IPS-20b (cell line): ENCODE data around the gene ZC3H13.

ENCODE experiments used
- H3K27ac ChIP-seq: one replicate; pipeline ENCODE4 v1.5.1; 2013; ENCODE audit warnings: low read length
- H3K27me3 ChIP-seq: 2 replicates; pipeline ENCODE4 v1.6.1; 2013; ENCODE audit warnings: mild to moderate bottlenecking, low read length, inconsistent platforms; ENCODE audit not compliant: insufficient read depth
- H3K36me3 ChIP-seq: 2 replicates; pipeline ENCODE4 v1.6.1; 2013; ENCODE audit warnings: low read depth, mild to moderate bottlenecking, inconsistent platforms, low read length, moderate library complexity; ENCODE audit not compliant: insufficient read depth
- H3K4me1 ChIP-seq: 2 replicates; pipeline ENCODE4 v1.6.1; 2013; ENCODE audit warnings: mild to moderate bottlenecking, control low read depth, inconsistent platforms, low read length, moderate library complexity; ENCODE audit not compliant: insufficient read depth
- H3K4me3 ChIP-seq: 2 replicates; pipeline ENCODE4 v1.5.1; 2013; ENCODE audit warnings: mild to moderate bottlenecking, low read length, inconsistent platforms
- H3K9ac ChIP-seq: 2 replicates; pipeline ENCODE4 v1.6.1; 2013; ENCODE audit warnings: low read depth, mild to moderate bottlenecking, inconsistent platforms, low read length, moderate library complexity
- H3K9me3 ChIP-seq: 2 replicates; pipeline ENCODE4 v1.6.1; 2013; ENCODE audit warnings: mild to moderate bottlenecking, low read depth, low read length, inconsistent platforms; ENCODE audit not compliant: insufficient read depth

ZC3H13 gene

DNA sequence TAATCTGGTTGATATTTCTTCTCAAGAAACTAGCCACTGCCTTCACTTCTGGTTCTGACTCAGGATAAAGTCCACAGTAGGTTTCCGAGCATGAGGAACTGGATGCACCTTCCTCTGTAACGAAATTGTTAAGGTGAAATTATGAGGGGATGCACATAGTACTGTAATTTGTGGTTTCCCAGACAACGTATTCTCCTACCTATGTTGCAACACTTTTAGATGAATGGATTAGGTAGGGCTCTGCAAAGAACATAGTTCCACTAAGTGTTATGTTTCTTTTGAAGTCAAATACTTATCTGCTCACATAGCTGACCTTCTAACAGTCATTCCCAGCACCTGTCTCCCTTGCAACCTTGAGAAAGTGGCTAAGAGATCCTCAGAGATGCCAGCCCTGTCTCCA, 5.7 kb upstream of the ZC3H13 start:
- no peak overlapping the region for H3K27ac ChIP-seq
- no peaks in the 10 kb centered on the region; the same call in 1 of the 2 replicates for H3K9me3 ChIP-seq
- no peak overlapping the region for H3K9ac ChIP-seq
- no peaks in the 10 kb centered on the region for H3K27me3 ChIP-seq
- no peaks in the 10 kb centered on the region; the same call in 1 of the 2 replicates for H3K4me1 ChIP-seq
- no peaks in the 10 kb centered on the region for H3K36me3 ChIP-seq
- H3K4me3 ChIP-seq = no peak overlapping the region

- no peak overlapping the region for H3K27ac ChIP-seq
- no peaks in the 10 kb centered on the region; the same call in 1 of the 2 replicates for H3K4me1 ChIP-seq
- no peak overlapping the region for H3K4me3 ChIP-seq
These were observed 4.9 kb upstream of the ZC3H13 start for GRCh38 chr13:46057256-46058015.

DNA sequence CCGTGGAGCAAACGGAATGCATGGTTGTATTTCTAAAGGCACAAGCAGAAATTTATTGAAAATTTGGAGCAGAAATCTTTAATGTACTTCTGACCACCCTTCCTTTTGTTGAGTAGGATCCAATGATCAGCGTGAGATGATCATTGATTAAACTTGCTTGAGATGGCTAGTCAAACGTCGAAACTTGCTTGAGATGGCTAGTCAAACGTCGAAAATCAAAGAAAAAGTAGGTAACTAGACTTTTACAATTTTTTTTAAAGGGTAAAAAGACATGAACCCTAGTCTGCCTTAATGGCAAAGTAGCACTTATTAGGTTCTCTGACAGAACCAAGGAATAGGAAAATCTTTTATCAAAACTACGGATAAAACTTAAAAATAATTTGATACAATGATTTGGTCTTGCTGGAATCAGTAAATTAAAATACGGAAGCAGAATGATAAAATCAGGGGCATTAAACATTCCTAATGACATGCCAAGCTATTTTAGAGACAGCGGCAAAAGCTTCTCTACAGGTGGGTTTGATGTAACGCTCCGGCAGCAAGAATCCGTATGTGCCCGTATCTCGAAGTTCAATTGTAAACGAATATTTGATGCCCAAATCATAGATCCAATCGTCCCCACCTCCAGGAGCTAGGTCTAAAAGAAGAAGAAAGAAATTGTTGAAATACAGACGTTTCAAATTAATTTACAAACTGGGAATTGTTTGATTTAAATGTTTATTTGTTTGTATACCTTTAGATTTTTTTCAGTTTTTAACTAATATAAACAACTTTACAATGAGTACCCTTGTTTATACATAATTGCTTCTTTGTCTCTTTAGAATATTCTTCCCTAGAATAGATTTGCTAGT, 841 bp upstream of the ZC3H13 start:
- peak overlapping the region; percentile 88; the same call in 1 of the 2 replicates for H3K9ac ChIP-seq
- H3K4me1 ChIP-seq = peaks cover 8% of the 10 kb centered on the region
- H3K27me3 ChIP-seq = no peaks in the 10 kb centered on the region
- H3K9me3 ChIP-seq = no peaks in the 10 kb centered on the region
- H3K4me3 ChIP-seq = peak overlapping the region; percentile 93
- H3K36me3 ChIP-seq = no peaks in the 10 kb centered on the region
- no peak overlapping the region for H3K27ac ChIP-seq

More at GRCh38 chr13:46057256-46058015, 4.9 kb upstream of the ZC3H13 start:
- Histone ChIP-seq H3K9ac (no peak overlapping the region), H3K36me3 (no peaks in the 10 kb centered on the region), H3K9me3 (no peaks in the 10 kb centered on the region), H3K27me3 (no peaks in the 10 kb centered on the region)

GRCh38 chr13:46051968-46052318, 603 bp downstream of the ZC3H13 start:
- Histone ChIP-seq H3K4me3 (peak overlapping the region; percentile 93), H3K4me1 (peaks cover 8% of the 10 kb centered on the region), H3K36me3 (no peaks in the 10 kb centered on the region), H3K27ac (peak overlapping the region; percentile 26), H3K9ac (peak overlapping the region; percentile 88), H3K9me3 (no peaks in the 10 kb centered on the region), H3K27me3 (no peaks in the 10 kb centered on the region)

- no peak overlapping the region for H3K9ac ChIP-seq
- H3K27me3 ChIP-seq = no peaks in the 10 kb centered on the region
- H3K4me3 ChIP-seq = peak overlapping the region; percentile 93
- H3K36me3 ChIP-seq = no peaks in the 10 kb centered on the region
- peaks cover 8% of the 10 kb centered on the region for H3K4me1 ChIP-seq
- H3K27ac ChIP-seq = no peak overlapping the region
- no peaks in the 10 kb centered on the region for H3K9me3 ChIP-seq
These were observed 1.8 kb downstream of the ZC3H13 start for GRCh38 chr13:46050771-46051170.

GRCh38 chr13:46045424-46045823, 7.1 kb downstream of the ZC3H13 start:
- no peak overlapping the region for H3K9ac ChIP-seq
- H3K4me1 ChIP-seq = no peaks in the 10 kb centered on the region
- H3K27ac ChIP-seq = no peak overlapping the region
- H3K36me3 ChIP-seq = peaks cover 17% of the 10 kb centered on the region
- no peaks in the 10 kb centered on the region for H3K9me3 ChIP-seq
- no peak overlapping the region for H3K4me3 ChIP-seq
- no peaks in the 10 kb centered on the region for H3K27me3 ChIP-seq

DNA sequence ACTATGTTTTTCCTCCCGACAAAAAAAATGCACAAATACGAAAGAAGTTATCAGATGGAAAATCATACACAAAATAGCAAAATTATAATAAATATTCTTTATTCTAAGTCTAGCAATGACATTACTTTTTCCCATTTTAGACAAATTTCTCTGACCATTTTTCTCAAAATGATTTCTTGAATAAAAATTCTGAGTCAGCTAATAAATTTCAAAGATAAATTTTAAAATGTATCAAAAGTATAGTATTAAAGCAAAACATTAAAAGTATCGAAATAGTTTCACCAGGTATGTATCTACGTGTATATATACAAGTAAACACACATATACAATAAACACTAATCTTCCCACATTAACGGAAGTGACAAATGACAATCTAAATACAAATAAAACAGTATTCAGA, 8.9 kb downstream of the ZC3H13 start:
- Histone ChIP-seq H3K36me3 (peaks cover 33% of the 10 kb centered on the region), H3K27me3 (no peaks in the 10 kb centered on the region), H3K9ac (no peak overlapping the region), H3K27ac (no peak overlapping the region), H3K4me1 (no peaks in the 10 kb centered on the region), H3K4me3 (no peak overlapping the region), H3K9me3 (no peaks in the 10 kb centered on the region)

- no peak overlapping the region for H3K4me3 ChIP-seq
- H3K4me1 ChIP-seq = no peaks in the 10 kb centered on the region
- H3K36me3 ChIP-seq = peaks cover 42% of the 10 kb centered on the region
- H3K27ac ChIP-seq = no peak overlapping the region
- no peaks in the 10 kb centered on the region for H3K27me3 ChIP-seq
- no peak overlapping the region for H3K9ac ChIP-seq
- H3K9me3 ChIP-seq = no peaks in the 10 kb centered on the region
These were observed 11.1 kb downstream of the ZC3H13 start for GRCh38 chr13:46041419-46041839.

GRCh38 chr13:46040763-46041162, 11.8 kb downstream of the ZC3H13 start:
- Histone ChIP-seq H3K9ac (no peak overlapping the region), H3K9me3 (no peaks in the 10 kb centered on the region), H3K27ac (no peak overlapping the region), H3K36me3 (peaks cover 42% of the 10 kb centered on the region), H3K4me1 (no peaks in the 10 kb centered on the region), H3K27me3 (no peaks in the 10 kb centered on the region), H3K4me3 (no peak overlapping the region)

GRCh38 chr13:46039411-46040182, 12.9 kb downstream of the ZC3H13 start:
- no peaks in the 10 kb centered on the region for H3K4me1 ChIP-seq
- peaks cover 46% of the 10 kb centered on the region for H3K36me3 ChIP-seq
- H3K27ac ChIP-seq = no peak overlapping the region
- H3K4me3 ChIP-seq = no peak overlapping the region
- no peak overlapping the region for H3K9ac ChIP-seq
- H3K27me3 ChIP-seq = no peaks in the 10 kb centered on the region
- no peaks in the 10 kb centered on the region for H3K9me3 ChIP-seq

GRCh38 chr13:46038296-46038695, 14.2 kb downstream of the ZC3H13 start:
- Histone ChIP-seq H3K27ac (no peak overlapping the region), H3K9me3 (no peaks in the 10 kb centered on the region), H3K27me3 (no peaks in the 10 kb centered on the region), H3K9ac (no peak overlapping the region), H3K36me3 (peaks cover 55% of the 10 kb centered on the region), H3K4me3 (no peak overlapping the region), H3K4me1 (no peaks in the 10 kb centered on the region)
